OCI-LY7 (cell line): Measurements from ENCODE around the gene HOOK2. TPM values are rescaled to one million over a fixed set of nuclear protein-coding genes. Genes with fewer than 3 reads are reported as not detected.

Source experiments
- BruUV-seq: library from RNA; stranded (reverse); fragments of 400-500 nt; replicated peaks from 2 replicates; lab custom pipeline; 2021; lab: Mats Ljungman, UMichigan
- CTCF ChIA-PET: fragments of 300-600 bp; sonication (Branson Sonifier 250); formaldehyde crosslinking; loops from one replicate; lab custom pipeline; 2022; ENCODE audit warnings: antibody characterized with exemption; ENCODE audit not compliant: unreplicated experiment; lab: Charles Lee
- POLR2A ChIA-PET: fragments of 300-600 bp; sonication (Branson Sonifier 250); formaldehyde crosslinking; loops from one replicate; lab custom pipeline; 2022; ENCODE audit warnings: antibody characterized with exemption; lab: Charles Lee
- DNase-seq: peaks from one replicate; pipeline ENCODE4 v3.0.0-alpha.2; 2015; ENCODE audit warnings: low spot score
- H2AFZ ChIP-seq: fragments of 200-600 bp; sonication (generic), shearing (Covaris generic); 2 replicates; pipeline ENCODE4 v1.6.1; 2014; ENCODE audit warnings: mild to moderate bottlenecking, antibody characterized with exemption, low read length, moderate library complexity
- H3K27ac ChIP-seq: fragments of 200-600 bp; sonication (generic); 2 replicates; pipeline ENCODE4 v1.5.1; 2014; ENCODE audit warnings: mixed run types, low read depth, mild to moderate bottlenecking, moderate library complexity, low read length, inconsistent platforms; ENCODE audit not compliant: poor library complexity, severe bottlenecking
- H3K36me3 ChIP-seq: fragments of 200-600 bp; sonication (generic); 2 replicates; pipeline ENCODE4 v1.6.1; 2014; ENCODE audit warnings: mild to moderate bottlenecking, antibody characterized with exemption, low read length, moderate library complexity, mixed read lengths; ENCODE audit not compliant: insufficient read depth
- H3K4me1 ChIP-seq: fragments of 200-600 bp; sonication (generic); 2 replicates; pipeline ENCODE4 v1.5.1; 2014; ENCODE audit warnings: mild to moderate bottlenecking, low read length; ENCODE audit not compliant: insufficient read depth, poor library complexity, severe bottlenecking
- H3K4me2 ChIP-seq: fragments of 200-600 bp; sonication (generic); 2 replicates; pipeline ENCODE4 v1.6.1; 2014; ENCODE audit warnings: mild to moderate bottlenecking, low read length
- H3K4me3 ChIP-seq: fragments of 200-600 bp; sonication (generic); 2 replicates; pipeline ENCODE4 v1.5.1; 2014; ENCODE audit warnings: mild to moderate bottlenecking, low read depth, low read length; ENCODE audit not compliant: poor library complexity, severe bottlenecking
- H3K79me2 ChIP-seq: fragments of 200-600 bp; sonication (generic); 2 replicates; pipeline ENCODE4 v1.6.1; 2016; ENCODE audit warnings: low read depth, mild to moderate bottlenecking, low read length, moderate library complexity, mixed read lengths; ENCODE audit not compliant: insufficient read depth
- H3K9me2 ChIP-seq: fragments of 200-600 bp; sonication (generic); 2 replicates; pipeline ENCODE4 v1.6.1; 2016; ENCODE audit warnings: mild to moderate bottlenecking, low read length, mixed read lengths; ENCODE audit not compliant: insufficient read depth
- H3K9me3 ChIP-seq: fragments of 200-600 bp; sonication (generic); 2 replicates; pipeline ENCODE4 v1.6.1; 2014; ENCODE audit warnings: mild to moderate bottlenecking, mixed run types, low read length, mixed read lengths
- H4K20me1 ChIP-seq: fragments of 200-600 bp; sonication (generic); 2 replicates; pipeline ENCODE4 v1.6.1; 2014; ENCODE audit warnings: mild to moderate bottlenecking, antibody characterized with exemption, low read length, moderate library complexity, mixed read lengths; ENCODE audit not compliant: insufficient read depth
- EZH2phosphoT487 ChIP-seq: fragments of 200-600 bp; sonication (generic); IDR thresholded peaks from 2 replicates; pipeline ENCODE4 v1.6.1; 2018; ENCODE audit warnings: low read depth, borderline replicate concordance, mild to moderate bottlenecking, mixed run types, antibody characterized with exemption, low read length, moderate library complexity, mixed read lengths
- intact Hi-C: fragments of 100-400 bp; cut with micrococcal nuclease; formaldehyde crosslinking; loops from one replicate; pipeline ENCODE4 v1.10.0; 2022; ENCODE audit not compliant: unreplicated experiment
- total RNA-seq, 2 experiments: library from RNA; depleted of rRNA in 1 of 2; stranded (reverse); fragments of >200 nt in 1 of 2; shearing (Covaris generic) in 1 of 2; gene quantifications; 2 replicates each; pipeline ENCODE4 v1.2.3, GENCODE V29; 2014 to 2022
- TF ChIP-seq, protein P1 (sequence below): fragments of 200-600 bp; sonication (generic); conservative IDR thresholded peaks from 2 replicates; pipeline ENCODE4 v1.5.1; 2014; ENCODE audit warnings: mild to moderate bottlenecking, antibody characterized with exemption, low read length, moderate library complexity, mixed read lengths

The HOOK2 gene
- total RNA-seq, 2 experiments from 2014 or later, result 9.1 to 28.8 TPM

DNA sequence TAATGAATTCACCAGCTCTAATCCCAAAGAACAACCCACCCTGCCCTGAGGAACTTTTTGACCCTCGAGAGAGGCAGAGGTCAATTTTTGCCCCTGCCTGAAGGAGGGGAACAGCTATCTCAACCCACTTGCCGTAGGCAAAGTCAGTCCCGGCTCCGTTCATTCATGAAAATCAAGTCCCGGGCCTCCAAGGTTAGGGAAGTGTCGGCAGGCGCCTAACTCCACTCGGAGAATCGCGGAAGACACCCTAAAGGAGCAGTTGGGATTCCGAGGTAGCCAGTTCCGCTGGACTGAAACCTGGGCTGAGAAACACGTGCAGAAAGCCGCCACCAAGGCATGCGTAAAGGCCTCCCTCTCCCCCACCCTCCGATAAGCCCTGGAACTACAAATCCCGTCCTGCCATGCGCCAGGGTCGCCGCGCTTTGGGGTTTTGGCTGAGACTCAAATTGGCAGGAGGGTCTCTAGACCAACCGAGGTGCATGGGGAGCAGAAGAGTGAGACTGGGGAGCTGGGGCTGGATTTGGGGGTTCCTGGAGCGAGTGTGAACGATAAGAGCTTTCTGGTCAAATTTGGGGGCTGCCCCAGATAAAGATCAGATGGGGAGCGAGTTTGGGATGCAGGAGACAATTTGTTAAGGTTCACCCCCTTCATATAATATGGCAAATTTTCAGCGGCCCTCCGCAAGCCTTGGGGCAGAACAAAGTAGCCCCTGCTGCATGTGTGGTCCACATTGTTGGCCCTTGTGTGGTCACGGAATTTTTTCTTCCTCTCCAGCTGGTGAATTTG, 51.5 kb downstream of the HOOK2 start, which contains the start of gene TNPO2:
TNPO2 (minus strand) TSS at position 292 of the 786 bp plus-strand sequence. CDS start 2,955 bp downstream, outside the sequence.
- CTCF ChIA-PET, result interaction anchor here (1.8 kb wide), 1 partner anchor 10 kb away, joined by 14 read pairs; the partner anchor contains the start of gene TRIR
- no peaks in the 10 kb centered on the region for H3K9me2 ChIP-seq
- peak within 1 kb of the TSS; percentile 82 for H3K4me3 ChIP-seq
- H3K9me3 ChIP-seq, result no peaks in the 10 kb centered on the region
- POLR2A ChIA-PET, result interaction anchor here (0.6 to 3.6 kb wide), 5 partner anchors 9 to 156 kb away, joined by 3 to 32 read pairs (median 4); partner anchors contain the start of genes GET3 and TRIR
- peak within 1 kb of the TSS; percentile 74 for H3K27ac ChIP-seq
- peaks cover 8% of the 10 kb centered on the region; the same call in 1 of the 2 replicates for H4K20me1 ChIP-seq
- peak; percentile 82 for DNase-seq
- H3K4me2 ChIP-seq, result peak within 1 kb of the TSS; percentile 84
- H2AFZ ChIP-seq, result peak within 1 kb of the TSS; percentile 31; the same call in 1 of the 2 replicates
- H3K79me2 ChIP-seq, result peaks cover 52% of the 10 kb centered on the region
- TF ChIP-seq, protein P1, sequence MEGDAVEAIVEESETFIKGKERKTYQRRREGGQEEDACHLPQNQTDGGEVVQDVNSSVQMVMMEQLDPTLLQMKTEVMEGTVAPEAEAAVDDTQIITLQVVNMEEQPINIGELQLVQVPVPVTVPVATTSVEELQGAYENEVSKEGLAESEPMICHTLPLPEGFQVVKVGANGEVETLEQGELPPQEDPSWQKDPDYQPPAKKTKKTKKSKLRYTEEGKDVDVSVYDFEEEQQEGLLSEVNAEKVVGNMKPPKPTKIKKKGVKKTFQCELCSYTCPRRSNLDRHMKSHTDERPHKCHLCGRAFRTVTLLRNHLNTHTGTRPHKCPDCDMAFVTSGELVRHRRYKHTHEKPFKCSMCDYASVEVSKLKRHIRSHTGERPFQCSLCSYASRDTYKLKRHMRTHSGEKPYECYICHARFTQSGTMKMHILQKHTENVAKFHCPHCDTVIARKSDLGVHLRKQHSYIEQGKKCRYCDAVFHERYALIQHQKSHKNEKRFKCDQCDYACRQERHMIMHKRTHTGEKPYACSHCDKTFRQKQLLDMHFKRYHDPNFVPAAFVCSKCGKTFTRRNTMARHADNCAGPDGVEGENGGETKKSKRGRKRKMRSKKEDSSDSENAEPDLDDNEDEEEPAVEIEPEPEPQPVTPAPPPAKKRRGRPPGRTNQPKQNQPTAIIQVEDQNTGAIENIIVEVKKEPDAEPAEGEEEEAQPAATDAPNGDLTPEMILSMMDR, result no peak
- no peak for TF ChIP-seq EZH2phosphoT487
- no TSS peak for BruUV-seq
- H3K4me1 ChIP-seq, result peaks cover 26% of the 10 kb centered on the region
- H3K36me3 ChIP-seq, result peaks cover 55% of the 10 kb centered on the region
- intact Hi-C loops, result loop anchor here (5.0 kb wide), 1 partner anchor 68 kb away; the partner anchor contains the start of gene JUNB

DNA sequence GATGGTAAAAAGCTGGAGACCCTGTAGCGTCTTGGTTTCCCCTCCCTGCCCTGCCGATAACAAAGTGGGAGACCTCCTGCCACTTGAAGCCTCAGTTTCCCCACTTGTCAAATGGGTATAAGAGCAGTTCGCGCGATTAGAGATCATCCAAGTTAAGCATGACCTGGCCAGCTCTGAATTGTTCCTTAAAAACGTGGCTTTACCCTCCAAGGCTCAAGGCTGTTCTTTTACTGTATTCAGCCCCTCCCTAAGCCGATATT, 52.0 kb downstream of the HOOK2 start:
- TF ChIP-seq, protein P1, result no peak
- no peak for TF ChIP-seq EZH2phosphoT487
- H3K4me1 ChIP-seq, result peaks cover 26% of the 10 kb centered on the region
- peak; percentile 38 for DNase-seq
- intact Hi-C loops, result loop anchor here (5.0 kb wide), 1 partner anchor 69 kb away; the partner anchor contains the start of gene JUNB
- H3K27ac ChIP-seq, result peak overlapping the region; percentile 74
- peak overlapping the region; percentile 31; the same call in 1 of the 2 replicates for H2AFZ ChIP-seq
- H4K20me1 ChIP-seq, result peaks cover 13% of the 10 kb centered on the region; the same call in 1 of the 2 replicates
- peaks cover 54% of the 10 kb centered on the region for H3K79me2 ChIP-seq
- no peaks in the 10 kb centered on the region for H3K9me2 ChIP-seq
- no peaks in the 10 kb centered on the region for H3K9me3 ChIP-seq
- POLR2A ChIA-PET, result interaction anchor here (0.6 to 3.6 kb wide), 7 partner anchors 10 to 156 kb away, joined by 3 to 32 read pairs (median 4); partner anchors contain the start of genes GET3, MAN2B1, TRIR and WDR83
- peaks cover 55% of the 10 kb centered on the region for H3K36me3 ChIP-seq
- no TSS peak for BruUV-seq
- CTCF ChIA-PET, result interaction anchor here (1.8 kb wide), 1 partner anchor 10 kb away, joined by 14 read pairs; the partner anchor contains the start of gene TRIR
- peak overlapping the region; percentile 82 for H3K4me3 ChIP-seq
- peak overlapping the region; percentile 84 for H3K4me2 ChIP-seq
